ENCODE measurements around the gene SKAP2. TPM values are rescaled to one million over a fixed set of nuclear protein-coding genes. Genes with fewer than 3 reads are reported as not detected.
A peak's percentile ranks its signal among the peaks of the same experiment; 100 is the strongest.

The SKAP2 gene
- total RNA-seq, 1 experiment from 2014 or later: 66.8 TPM

- CTCF ChIA-PET: interaction anchor here (0.6 to 0.7 kb wide), 2 partner anchors 448 to 475 kb away, joined by 3 to 4 read pairs; no protein-coding TSS in a partner anchor
- in situ Hi-C loops (cut with HindIII; ENCODE audit: low pct_unique_long_range_greater_than_20kb, low sequenced_read_pairs): no loop called here
- DNase-seq (ENCODE audit: low read depth, low spot score): no peak
- peaks cover 6% of the 10 kb centered on the region; the same call in 1 of the 2 replicates for H3K4me1 ChIP-seq (ENCODE audit: control insufficient read depth, insufficient read depth, low read length)
- H3K4me3 ChIP-seq (ENCODE audit: low read depth in 2 of 2, low read length in 2 of 2): no peak overlapping the region
- H3K9me3 ChIP-seq (ENCODE audit: control insufficient read depth, insufficient read depth, low read depth, low read length): no peaks in the 10 kb centered on the region
- H3K27me3 ChIP-seq (ENCODE audit: control insufficient read depth, insufficient read depth, low read length): no peaks in the 10 kb centered on the region
- H3K27ac ChIP-seq (ENCODE audit: low read length): no peak overlapping the region
- no peak for ATAC-seq
- POLR2A ChIA-PET: no interaction called here
- H3K36me3 ChIP-seq (ENCODE audit: control insufficient read depth, insufficient read depth, low read length): no peaks in the 10 kb centered on the region
- BruUV-seq (replicated peaks): no TSS peak
- TF ChIP-seq CTCF (IDR thresholded peaks at IDR 0.05): no peak
- no peak for TF ChIP-seq TCF7L2 (IDR thresholded peaks at IDR 0.05; ENCODE audit: low read depth, low read length)
- no peak for TF ChIP-seq SIN3A (IDR thresholded peaks at IDR 0.05; ENCODE audit: borderline replicate concordance, insufficient read depth, low read depth, low read length)
- no peak for TF ChIP-seq REST (IDR thresholded peaks at IDR 0.05; ENCODE audit: insufficient read depth in 1 of 2, low read depth in 2 of 2, low read length in 1 of 2)
- no peak for TF ChIP-seq POLR2AphosphoS5 (IDR thresholded peaks at IDR 0.05; ENCODE audit: low read depth, low read length)
- intact Hi-C loops (cut with micrococcal nuclease; ENCODE audit: unreplicated experiment): loop anchor here (2.0 kb wide), 1 partner anchor 168 kb away; no protein-coding TSS in a partner anchor
Observed at GRCh38 chr7:26687032-26687431, 177.4 kb downstream of the SKAP2 start.

GRCh38 chr7:26686448-26686981, 177.9 kb downstream of the SKAP2 start:
- H3K4me1 ChIP-seq (ENCODE audit: control insufficient read depth, insufficient read depth, low read length): peaks cover 6% of the 10 kb centered on the region; the same call in 1 of the 2 replicates
- peak; percentile 38 for DNase-seq (ENCODE audit: low read depth, low spot score)
- no peak overlapping the region for H3K4me3 ChIP-seq (ENCODE audit: low read depth in 2 of 2, low read length in 2 of 2)
- CTCF ChIA-PET: interaction anchor here (0.6 to 0.7 kb wide), 2 partner anchors 447 to 475 kb away, joined by 3 to 4 read pairs; no protein-coding TSS in a partner anchor
- in situ Hi-C loops (cut with HindIII; ENCODE audit: low pct_unique_long_range_greater_than_20kb, low sequenced_read_pairs) (no loop called here), intact Hi-C loops (cut with micrococcal nuclease; ENCODE audit: unreplicated experiment) (loop anchor here (2.0 kb wide), 1 partner anchor 168 kb away; no protein-coding TSS in a partner anchor)
- no peak overlapping the region for H3K27ac ChIP-seq (ENCODE audit: low read length)
- POLR2A ChIA-PET: no interaction called here
- TF ChIP-seq POLR2AphosphoS5 (IDR thresholded peaks at IDR 0.05; ENCODE audit: low read depth, low read length): no peak
- peak; percentile 86 for TF ChIP-seq CTCF (IDR thresholded peaks at IDR 0.05)
- no peak for TF ChIP-seq SIN3A (IDR thresholded peaks at IDR 0.05; ENCODE audit: borderline replicate concordance, insufficient read depth, low read depth, low read length)
- TF ChIP-seq REST (IDR thresholded peaks at IDR 0.05; ENCODE audit: insufficient read depth in 1 of 2, low read depth in 2 of 2, low read length in 1 of 2): no peak
- no TSS peak for BruUV-seq (replicated peaks)
- H3K9me3 ChIP-seq (ENCODE audit: control insufficient read depth, insufficient read depth, low read depth, low read length): no peaks in the 10 kb centered on the region
- no peaks in the 10 kb centered on the region for H3K27me3 ChIP-seq (ENCODE audit: control insufficient read depth, insufficient read depth, low read length)
- 0 out of 2 replicates have a peak, but pooled peaks have one; percentile 51 for ATAC-seq
- H3K36me3 ChIP-seq (ENCODE audit: control insufficient read depth, insufficient read depth, low read length): no peaks in the 10 kb centered on the region

Data from Panc1 (cell line).